22Rv1 (cell line): ENCODE results near the gene SMCO2.

ENCODE experiments used
- CTCF ChIP-seq: fragments of 450-650 bp; IDR thresholded peaks from 2 replicates; pipeline ENCODE4 v1.5.1; 2017; ENCODE audit warnings: mild to moderate bottlenecking
- ZFX ChIP-seq: fragments of 450-650 bp; IDR thresholded peaks from 2 replicates; pipeline ENCODE4 v1.6.1; 2017; ENCODE audit warnings: antibody characterized with exemption, borderline replicate concordance

GRCh38 chr12:27497446-27497845 lies 50.9 kb downstream of the SMCO2 start:
- TF ChIP-seq CTCF = no peak
- no peak for TF ChIP-seq ZFX
